ENCODE measurements around the gene OR2F2.

GRCh38 chr7:143889068-143889467 lies 46.0 kb upstream of the OR2F2 start:
- TF ChIP-seq CTCF (conservative IDR thresholded peaks at IDR 0.05; ENCODE audit: low read length) (no peak), EZH2phosphoT487 (IDR thresholded peaks at IDR 0.05; ENCODE audit: borderline replicate concordance, low read depth, low read length) (no peak)

All from OCI-LY7 (cell line).